Left lung (tissue), 10 donors: ENCODE data around the gene ATP13A3. TPM values are rescaled to one million over a fixed set of nuclear protein-coding genes. Genes with fewer than 3 reads are reported as not detected.

Experiments used
- ATAC-seq: fragments of 200-7000 bp; cut with Tn5 transposase; one replicate; pipeline ENCODE4 v1.9.1; 2020; ENCODE audit warnings: moderate library complexity
- DNase-seq, 4 donors: peaks; one replicate each; pipeline ENCODE4 v3.0.0-alpha.2; 2013 to 2020
- H3K27ac ChIP-seq, 2 donors: fragments of 200-600 bp; sonication (generic) in 1 of 2; one replicate each; pipeline versions ENCODE4 v1.5.0 to v1.8.0; 2020 to 2021
- H3K27me3 ChIP-seq, 2 donors: fragments of 200-600 bp; sonication (generic) in 1 of 2; one replicate each; pipeline versions ENCODE4 v1.5.0 to v1.8.0; 2020 to 2021
- H3K36me3 ChIP-seq, 2 donors: fragments of 200-600 bp; sonication (generic) in 1 of 2; one replicate each; pipeline versions ENCODE4 v1.5.0 to v1.8.0; 2020 to 2021
- H3K4me1 ChIP-seq, 2 donors: fragments of 200-600 bp; one replicate each; pipeline ENCODE4 v1.8.0; 2021
- H3K4me3 ChIP-seq, 2 donors: fragments of 200-600 bp; sonication (generic) in 1 of 2; one replicate each; pipeline versions ENCODE4 v1.5.0 to v1.8.0; 2020 to 2021; ENCODE audit warnings: mild to moderate bottlenecking in 1 of 2
- H3K9me3 ChIP-seq, 2 donors: fragments of 200-600 bp; sonication (generic) in 1 of 2; one replicate each; pipeline versions ENCODE4 v1.5.0 to v1.8.0; 2020 to 2021
- intact Hi-C, 2 donors: fragments of 100-400 bp; cut with DNase I; formaldehyde crosslinking; loops; one replicate each; pipeline versions ENCODE4 v1.11.2 to v1.14.2; 2022
- polyA plus RNA-seq, 6 donors: library from polyadenylated mRNA; unstranded; fragments of 120-200 nt; gene quantifications; one replicate each; pipeline ENCODE4 v1.2.1, GENCODE V29; 2013; ENCODE audit not compliant: insufficient read length in 6 of 6
- total RNA-seq, 2 donors: library from RNA; stranded (reverse); fragmentation: NEBNext Ultra II Directional; extraction: Animal tissue kit (Norgen Biotek cat#: 25700); gene quantifications; one replicate each; pipeline ENCODE4 v1.2.1, GENCODE V29; 2021
- TF ChIP-seq, protein P1 (sequence below), 2 donors: fragments of 200-600 bp; sonication (generic) in 1 of 2; IDR thresholded peaks; one replicate each; pipeline versions ENCODE4 v1.5.0 to v1.8.0; 2021; ENCODE audit warnings: antibody characterized with exemption in 2 of 2
- donor health status: DM: no; HTN: yes; CAD: no.
- donor health status: DM: no; HTN: no; CAD: no.

Gene ATP13A3
- total and polyA plus RNA-seq, 8 donors, result 52.0 to 123 (median 59.5) TPM

DNA sequence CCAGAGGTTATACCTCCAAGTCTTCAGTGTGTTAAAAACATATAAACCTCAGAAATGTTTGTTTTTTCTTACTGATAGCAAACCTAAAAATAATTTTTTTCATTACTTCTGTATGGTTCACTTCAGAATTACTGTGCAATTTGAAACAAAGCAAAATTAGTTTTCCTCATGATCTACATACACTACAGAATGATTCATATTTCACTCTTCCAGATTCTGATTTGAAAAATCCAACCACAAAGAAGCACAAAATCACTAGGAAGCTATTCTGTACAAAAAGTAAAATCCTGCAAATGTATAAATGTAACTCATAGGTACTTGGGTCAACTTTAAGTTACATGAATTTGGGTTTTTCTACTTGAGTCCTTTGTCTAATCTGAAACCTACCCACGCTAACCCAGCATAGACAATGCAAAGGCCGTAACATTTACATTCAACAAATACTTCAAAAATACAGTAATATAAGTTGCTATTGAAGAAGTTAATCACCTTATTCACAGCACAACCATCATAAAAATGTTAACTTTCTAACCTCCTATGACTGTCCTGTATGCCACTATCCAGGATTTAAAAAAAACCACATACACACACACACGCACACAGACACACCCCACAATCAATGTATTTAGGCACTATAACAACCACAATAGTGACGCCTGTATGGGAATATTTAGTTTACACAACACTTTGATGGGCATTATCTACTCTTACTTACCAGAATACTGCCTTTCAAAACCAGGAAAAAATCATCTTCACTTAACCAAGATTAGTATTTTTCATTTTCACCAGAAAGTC lies 11.5 kb downstream of the ATP13A3 start:
- intact Hi-C loops, result no loop called here
- TF ChIP-seq, protein P1, sequence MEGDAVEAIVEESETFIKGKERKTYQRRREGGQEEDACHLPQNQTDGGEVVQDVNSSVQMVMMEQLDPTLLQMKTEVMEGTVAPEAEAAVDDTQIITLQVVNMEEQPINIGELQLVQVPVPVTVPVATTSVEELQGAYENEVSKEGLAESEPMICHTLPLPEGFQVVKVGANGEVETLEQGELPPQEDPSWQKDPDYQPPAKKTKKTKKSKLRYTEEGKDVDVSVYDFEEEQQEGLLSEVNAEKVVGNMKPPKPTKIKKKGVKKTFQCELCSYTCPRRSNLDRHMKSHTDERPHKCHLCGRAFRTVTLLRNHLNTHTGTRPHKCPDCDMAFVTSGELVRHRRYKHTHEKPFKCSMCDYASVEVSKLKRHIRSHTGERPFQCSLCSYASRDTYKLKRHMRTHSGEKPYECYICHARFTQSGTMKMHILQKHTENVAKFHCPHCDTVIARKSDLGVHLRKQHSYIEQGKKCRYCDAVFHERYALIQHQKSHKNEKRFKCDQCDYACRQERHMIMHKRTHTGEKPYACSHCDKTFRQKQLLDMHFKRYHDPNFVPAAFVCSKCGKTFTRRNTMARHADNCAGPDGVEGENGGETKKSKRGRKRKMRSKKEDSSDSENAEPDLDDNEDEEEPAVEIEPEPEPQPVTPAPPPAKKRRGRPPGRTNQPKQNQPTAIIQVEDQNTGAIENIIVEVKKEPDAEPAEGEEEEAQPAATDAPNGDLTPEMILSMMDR (IDR thresholded peaks at IDR 0.05), result no peak
- H3K4me1 ChIP-seq, result peaks cover 6 to 52% of the 10 kb centered on the region in 2 donors
- peaks cover 0 to 7% of the 10 kb centered on the region in 2 donors for H3K36me3 ChIP-seq
- H3K4me3 ChIP-seq, result no peak overlapping the region
- DNase-seq, result no peak
- H3K27me3 ChIP-seq, result no peaks in the 10 kb centered on the region
- H3K9me3 ChIP-seq, result no peaks in the 10 kb centered on the region
- ATAC-seq, result no peak
- H3K27ac ChIP-seq, result no peak overlapping the region

DNA sequence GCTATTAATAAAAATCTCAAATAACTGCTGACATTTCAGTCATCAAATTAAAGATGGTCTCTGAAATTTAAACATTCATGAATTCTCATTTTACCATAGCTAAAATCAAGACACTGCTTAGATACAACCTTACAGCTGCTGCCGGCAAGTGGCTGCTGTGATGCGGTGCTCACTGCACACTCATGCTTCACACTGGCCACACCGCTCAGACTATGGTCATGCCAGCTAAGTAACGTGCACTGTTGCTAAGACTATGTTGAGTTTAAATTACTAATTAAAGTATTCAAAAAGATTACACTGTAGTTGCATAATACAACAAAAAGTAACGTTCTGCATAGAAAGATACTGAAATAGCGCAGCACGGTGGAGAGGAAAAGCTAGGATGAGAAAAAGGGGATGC lies 12.1 kb downstream of the ATP13A3 start:
- Histone ChIP-seq H3K36me3 (peaks cover 0 to 7% of the 10 kb centered on the region in 2 donors), H3K4me1 (peaks cover 0 to 49% of the 10 kb centered on the region in 2 donors), H3K9me3 (no peaks in the 10 kb centered on the region), H3K4me3 (no peak overlapping the region), H3K27me3 (no peaks in the 10 kb centered on the region), H3K27ac (no peak overlapping the region)
- DNase-seq (no peak), ATAC-seq (no peak)
- TF ChIP-seq, protein P1 (IDR thresholded peaks at IDR 0.05), result no peak
- intact Hi-C loops, result no loop called here

DNA sequence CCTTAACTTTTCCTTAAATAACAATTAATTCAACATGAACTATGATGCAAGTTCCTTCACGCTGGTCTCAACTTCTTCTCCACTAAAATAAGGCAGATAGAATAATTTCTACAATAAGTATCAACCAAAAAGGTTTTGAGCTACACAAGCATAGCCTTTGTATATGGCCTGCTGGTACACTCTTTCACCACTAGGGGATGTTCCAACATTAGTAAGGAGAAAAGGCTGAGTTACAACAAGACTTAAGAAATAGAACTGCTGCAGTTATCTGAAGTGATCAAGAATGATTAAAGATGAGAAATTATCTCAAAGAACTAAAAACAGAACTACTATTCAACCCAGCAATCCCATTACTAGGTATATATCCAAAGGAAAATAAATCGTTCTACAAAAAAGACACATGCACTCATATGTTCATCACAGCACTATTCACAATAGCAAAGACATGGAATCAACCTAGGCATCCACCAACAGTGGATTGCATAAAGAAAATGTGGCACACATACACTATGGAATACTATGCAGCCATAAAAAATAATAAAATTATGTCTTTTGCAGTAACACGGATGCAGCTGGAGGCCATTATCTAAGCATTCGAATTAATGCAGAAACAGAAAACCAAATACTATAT lies 14.4 kb downstream of the ATP13A3 start:
- ATAC-seq, result peak; percentile 95
- intact Hi-C loops, result no loop called here
- H3K4me3 ChIP-seq, result no peak overlapping the region
- peaks cover 0 to 46% of the 10 kb centered on the region in 2 donors for H3K4me1 ChIP-seq
- H3K27me3 ChIP-seq, result no peaks in the 10 kb centered on the region
- H3K9me3 ChIP-seq, result no peaks in the 10 kb centered on the region
- TF ChIP-seq, protein P1 (IDR thresholded peaks at IDR 0.05), result peak; percentile 87 to 98
- H3K36me3 ChIP-seq, result no peaks in the 10 kb centered on the region
- peak in 1 of 4 donors; percentile 52 for DNase-seq
- H3K27ac ChIP-seq, result no peak overlapping the region

DNA sequence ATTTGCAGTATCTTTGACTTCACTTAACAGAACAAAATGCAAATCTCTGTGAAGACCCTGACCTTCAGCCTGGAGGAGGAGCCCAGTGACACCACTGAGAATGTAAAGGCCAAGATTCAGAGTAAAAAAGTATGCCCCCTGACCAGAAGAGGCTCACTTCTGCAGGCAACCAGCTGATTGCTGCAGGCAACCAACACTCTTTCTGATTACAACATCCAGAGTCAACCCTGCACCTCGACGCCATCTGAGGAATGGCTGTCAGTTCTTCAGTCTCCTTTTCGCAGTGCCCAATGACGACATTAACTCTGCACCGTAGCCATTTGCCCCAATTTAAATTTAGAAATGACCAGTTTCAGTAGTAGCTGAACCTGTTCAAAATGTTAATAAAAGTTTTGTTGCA lies 14.9 kb downstream of the ATP13A3 start:
- ATAC-seq (peak; percentile 37), DNase-seq (no peak)
- intact Hi-C loops, result no loop called here
- Histone ChIP-seq H3K27ac (no peak overlapping the region), H3K9me3 (no peaks in the 10 kb centered on the region), H3K4me1 (peaks cover 0 to 43% of the 10 kb centered on the region in 2 donors), H3K27me3 (no peaks in the 10 kb centered on the region), H3K4me3 (no peak overlapping the region), H3K36me3 (no peaks in the 10 kb centered on the region)
- TF ChIP-seq, protein P1 (IDR thresholded peaks at IDR 0.05), result no peak

DNA sequence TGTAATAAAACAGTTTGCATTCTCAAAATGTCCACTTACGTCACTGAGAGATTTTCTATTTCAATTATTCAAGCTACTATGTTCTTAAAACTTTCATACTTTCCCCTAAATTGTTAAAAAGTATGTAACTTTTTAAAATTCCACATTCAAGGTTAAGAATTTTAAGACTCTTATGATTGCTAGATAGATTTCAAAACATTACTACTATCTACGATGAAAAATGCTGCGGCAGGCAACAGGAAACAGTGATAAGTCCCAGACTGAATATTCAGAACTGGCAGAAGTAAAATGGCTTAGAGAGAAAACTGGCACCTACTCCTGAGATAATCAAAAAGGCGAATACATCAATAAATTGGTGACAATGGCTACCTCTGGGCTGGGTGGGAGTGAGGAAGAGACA lies 16.2 kb downstream of the ATP13A3 start:
- H3K27ac ChIP-seq, result no peak overlapping the region
- H3K9me3 ChIP-seq, result no peaks in the 10 kb centered on the region
- no peaks in the 10 kb centered on the region for H3K36me3 ChIP-seq
- peaks cover 0 to 37% of the 10 kb centered on the region in 2 donors for H3K4me1 ChIP-seq
- no peak for ATAC-seq
- H3K4me3 ChIP-seq, result no peak overlapping the region
- H3K27me3 ChIP-seq, result no peaks in the 10 kb centered on the region
- TF ChIP-seq, protein P1 (IDR thresholded peaks at IDR 0.05), result no peak
- DNase-seq, result no peak
- intact Hi-C loops, result no loop called here
